HG03378 (cell line): ENCODE measurements around the gene PARP8.
"Not testable (repeated sequence)": the region's sequence is repeated elsewhere in the genome, so short reads cannot be mapped to it uniquely, and the experiment has no call there.

Experiments used
- ATAC-seq: cut with Tn5 transposase; IDR thresholded peaks from one replicate; pipeline ENCODE4 v1.9.1; 2021; ENCODE audit warnings: mild to moderate bottlenecking, moderate library complexity; ENCODE audit not compliant: unreplicated experiment

Gene PARP8, protein sequence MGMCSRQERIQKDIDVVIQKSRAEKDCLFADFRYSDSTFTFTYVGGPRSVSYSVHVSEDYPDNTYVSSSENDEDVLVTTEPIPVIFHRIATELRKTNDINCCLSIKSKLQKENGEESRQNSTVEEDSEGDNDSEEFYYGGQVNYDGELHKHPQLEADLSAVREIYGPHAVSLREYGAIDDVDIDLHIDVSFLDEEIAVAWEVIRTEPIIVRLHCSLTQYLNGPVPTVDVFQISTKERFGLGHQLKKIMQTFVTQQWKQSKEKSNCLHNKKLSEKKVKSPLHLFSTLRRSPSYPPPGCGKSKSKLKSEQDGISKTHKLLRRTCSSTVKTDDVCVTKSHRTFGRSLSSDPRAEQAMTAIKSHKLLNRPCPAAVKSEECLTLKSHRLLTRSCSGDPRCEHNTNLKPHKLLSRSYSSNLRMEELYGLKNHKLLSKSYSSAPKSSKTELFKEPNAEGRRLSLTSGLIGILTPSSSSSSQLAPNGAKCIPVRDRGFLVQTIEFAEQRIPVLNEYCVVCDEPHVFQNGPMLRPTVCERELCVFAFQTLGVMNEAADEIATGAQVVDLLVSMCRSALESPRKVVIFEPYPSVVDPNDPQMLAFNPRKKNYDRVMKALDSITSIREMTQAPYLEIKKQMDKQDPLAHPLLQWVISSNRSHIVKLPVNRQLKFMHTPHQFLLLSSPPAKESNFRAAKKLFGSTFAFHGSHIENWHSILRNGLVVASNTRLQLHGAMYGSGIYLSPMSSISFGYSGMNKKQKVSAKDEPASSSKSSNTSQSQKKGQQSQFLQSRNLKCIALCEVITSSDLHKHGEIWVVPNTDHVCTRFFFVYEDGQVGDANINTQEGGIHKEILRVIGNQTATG

DNA sequence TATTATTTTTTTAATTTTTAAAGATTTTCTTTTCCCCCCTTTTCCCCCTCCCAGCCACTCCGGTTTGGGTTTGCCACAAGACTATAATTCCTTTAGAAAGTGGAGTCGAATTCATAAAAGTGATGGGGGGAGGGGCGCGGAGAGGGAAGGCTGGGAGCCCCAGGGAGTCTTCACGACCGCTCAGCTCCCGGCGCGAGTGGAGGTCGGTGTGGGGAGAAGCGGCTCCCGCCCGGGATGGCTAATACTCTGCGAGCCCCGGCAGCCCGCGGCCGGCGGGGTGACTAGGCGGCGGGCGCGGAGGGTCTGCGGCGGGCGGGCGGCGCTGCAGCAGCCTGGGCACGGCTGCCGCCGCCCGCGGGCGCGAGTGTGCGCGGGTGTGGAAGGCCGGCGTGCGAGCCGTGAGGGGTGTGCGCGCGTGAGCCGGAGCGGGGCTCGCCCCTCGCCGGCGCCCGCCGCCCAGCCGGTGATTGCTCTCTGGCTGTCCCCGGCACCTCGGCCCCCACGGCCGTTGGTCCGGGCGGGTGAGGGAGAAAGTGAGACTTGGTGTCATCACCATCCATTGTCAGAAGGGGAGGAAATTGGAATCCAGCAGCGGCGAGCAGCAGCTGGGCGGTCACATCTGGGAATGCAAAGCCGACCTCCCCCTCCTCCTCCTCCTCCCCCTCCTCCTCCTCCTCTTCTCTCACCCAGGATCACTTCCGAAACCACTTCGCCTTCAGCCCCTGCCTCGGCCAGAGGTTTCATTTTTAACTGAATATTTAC, at the start of gene PARP8:
TSS of gene PARP8 (plus strand) at position 377 of the 762 bp plus-strand sequence. CDS start 459 bp downstream, outside the sequence.
- ATAC-seq, result peak; percentile 33

DNA sequence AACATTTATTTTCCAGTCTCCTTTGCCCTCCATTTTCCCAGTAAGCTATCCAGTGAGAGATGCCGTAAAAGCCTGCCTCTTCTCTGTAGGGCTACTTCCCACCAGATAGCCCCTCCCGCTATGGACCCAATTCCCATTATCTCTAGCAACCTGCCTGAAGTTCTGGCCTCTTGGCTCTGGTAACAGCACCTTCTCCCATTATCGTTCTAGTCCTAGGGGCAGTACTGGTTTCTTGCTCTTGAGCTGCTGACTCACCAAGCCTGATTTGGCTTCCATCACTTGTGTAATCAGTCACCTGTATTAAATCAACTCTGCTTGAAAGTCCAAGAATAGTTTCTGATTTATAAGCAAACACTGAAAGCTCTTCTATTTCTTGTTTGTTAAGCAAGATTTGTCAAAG, 42.8 kb upstream of the PARP8 start:
- ATAC-seq, result no peak

DNA sequence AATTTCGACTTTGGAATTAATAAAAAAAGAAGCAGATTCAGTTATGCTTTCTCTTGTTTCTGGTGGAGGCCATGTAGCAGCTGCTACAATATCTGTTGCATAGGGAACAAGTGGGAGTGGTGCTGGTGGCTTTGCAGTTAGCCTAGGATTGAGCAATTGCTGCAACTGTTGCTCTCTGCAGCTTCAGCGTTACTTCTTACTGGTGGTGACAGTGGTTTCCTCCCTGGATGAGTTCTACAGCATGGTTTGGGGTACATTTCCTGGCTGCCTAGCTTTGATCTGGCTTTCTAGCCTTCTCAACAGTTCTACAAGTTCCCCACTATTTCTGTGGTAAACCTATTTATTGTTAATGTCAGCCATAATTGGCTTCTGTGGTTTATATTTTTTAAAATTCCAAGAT, 31.6 kb upstream of the PARP8 start:
- ATAC-seq, result not testable (repeated sequence)

DNA sequence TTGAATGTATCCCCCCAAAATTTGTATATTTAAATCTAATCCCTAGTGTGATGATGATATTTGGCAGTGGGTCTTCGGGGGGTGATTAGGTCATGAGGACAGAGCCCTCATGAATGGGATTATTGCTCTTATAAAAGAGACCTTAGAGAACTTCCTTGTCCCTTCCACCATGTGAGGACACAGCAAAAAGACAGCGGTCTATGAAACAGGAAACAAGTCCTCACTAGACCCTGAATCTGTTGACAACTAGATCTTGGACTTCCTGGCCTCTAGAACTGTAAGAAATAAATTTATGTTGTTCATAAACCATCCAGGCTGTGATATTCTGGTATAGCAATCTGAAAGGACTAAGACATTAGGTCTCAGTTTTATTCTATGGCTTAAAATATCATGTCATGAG, 28.9 kb upstream of the PARP8 start:
- ATAC-seq, result not testable (repeated sequence)

DNA sequence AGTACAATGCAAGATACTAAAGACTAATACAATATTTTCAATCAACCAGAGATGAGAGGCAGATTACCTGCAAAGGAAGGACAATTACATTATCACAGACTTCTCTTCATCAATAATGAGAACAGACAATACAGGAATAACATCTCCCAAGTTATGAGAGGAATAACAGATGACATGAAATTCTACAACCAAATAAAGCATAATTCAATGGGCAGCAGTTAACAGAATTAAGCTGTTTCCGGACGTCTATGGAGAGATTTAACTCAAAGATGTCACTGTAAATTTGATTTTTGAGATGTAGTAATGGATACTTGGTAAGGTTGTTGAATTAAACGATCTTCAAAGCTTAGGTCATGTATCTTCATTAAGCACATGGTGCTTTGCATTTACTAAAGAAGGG, 19.8 kb upstream of the PARP8 start:
- ATAC-seq, result no peak

DNA sequence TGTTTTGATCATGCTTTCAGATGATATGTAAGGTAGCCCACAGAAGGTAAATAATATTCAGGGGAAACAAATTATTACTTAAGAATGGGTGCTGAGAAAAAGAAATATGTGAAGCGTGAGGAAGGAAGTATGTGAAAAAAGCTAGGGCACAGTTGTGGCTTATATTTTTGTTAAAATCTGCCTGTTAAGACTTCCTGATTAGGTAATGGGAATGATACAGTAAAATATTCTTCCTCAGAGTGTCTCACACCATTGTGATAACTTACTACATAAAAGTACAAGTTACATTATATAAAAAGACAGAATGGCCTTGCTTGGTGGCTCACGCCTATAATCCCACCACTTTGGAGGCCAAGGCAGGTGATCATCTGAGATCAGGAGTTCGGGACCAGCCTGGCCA, 18.7 kb upstream of the PARP8 start:
- ATAC-seq, result no peak

DNA sequence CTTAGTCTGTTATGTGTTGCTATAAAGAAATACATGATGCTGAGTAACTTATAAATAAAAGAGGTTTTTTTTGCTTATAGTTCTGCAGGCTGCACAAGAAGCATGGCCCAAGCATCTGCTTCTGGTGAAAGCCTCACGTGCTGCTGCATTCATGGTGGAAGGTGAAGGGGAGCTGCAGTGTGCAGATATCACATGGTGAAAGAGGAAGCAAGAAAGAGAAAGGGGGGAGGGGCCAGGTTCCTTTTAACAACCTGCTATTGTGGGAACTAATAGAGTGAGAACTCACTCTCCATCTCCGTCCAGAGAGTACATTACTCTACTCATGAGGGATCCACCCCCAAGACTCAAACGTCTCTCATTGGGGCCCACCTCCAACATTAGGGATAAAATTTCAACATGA, 12.5 kb upstream of the PARP8 start:
- peak; percentile 99 for ATAC-seq

DNA sequence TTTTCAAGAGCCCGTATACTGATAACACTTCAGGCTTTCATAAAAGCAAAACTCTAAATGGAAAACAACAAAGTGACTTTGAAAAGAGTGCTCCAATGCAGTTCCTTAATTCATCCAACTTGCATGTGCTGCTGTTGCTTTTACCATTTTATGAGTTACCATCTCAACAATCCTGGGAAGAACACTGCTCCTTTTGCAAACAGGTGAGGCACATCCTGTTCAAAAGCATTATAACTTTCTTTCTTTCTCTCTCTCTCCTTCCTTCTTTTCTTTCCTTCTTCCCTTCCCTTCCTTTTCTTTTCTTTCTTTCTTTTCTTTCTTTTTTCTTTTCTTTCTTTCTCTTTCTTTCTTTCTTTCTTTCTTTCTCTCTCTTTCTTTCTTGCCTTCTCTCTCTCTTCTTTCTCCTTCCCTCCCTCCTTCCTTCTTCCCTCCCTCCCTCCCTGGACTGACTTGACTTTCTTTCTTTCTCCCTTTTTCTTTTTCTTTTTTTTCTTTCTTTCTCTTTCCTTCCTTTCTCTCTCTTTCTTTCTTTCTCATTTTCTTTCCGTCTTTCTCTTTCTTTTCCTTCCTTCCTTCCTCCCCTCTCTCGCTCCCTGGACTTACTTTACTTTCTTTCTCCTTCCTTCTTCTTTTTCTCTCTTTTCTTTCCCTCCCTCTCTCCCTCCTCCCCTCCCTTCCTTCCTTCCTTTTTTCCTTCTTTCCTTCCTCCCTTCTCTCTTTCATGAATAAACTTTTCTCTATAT, 11.2 kb upstream of the PARP8 start:
- no peak for ATAC-seq

DNA sequence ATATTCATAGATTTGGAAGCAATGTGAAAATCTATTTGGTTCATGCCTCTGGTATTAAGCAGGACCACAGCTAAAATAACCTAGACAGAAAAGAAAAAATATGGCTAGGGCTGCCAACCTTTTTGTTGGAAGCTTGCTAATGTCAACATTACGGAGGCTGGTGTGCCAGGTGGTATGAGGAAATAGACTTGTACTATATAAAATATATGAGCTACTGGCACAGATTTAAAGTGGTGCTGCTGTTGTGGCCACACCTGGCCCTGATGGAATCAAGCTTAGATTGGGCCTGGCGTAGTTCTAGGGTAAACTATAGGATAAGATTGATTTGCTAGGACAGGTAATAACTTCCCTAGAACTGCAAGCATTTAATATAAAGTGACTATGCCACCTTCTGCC, 10.6 kb upstream of the PARP8 start:
- no peak for ATAC-seq

DNA sequence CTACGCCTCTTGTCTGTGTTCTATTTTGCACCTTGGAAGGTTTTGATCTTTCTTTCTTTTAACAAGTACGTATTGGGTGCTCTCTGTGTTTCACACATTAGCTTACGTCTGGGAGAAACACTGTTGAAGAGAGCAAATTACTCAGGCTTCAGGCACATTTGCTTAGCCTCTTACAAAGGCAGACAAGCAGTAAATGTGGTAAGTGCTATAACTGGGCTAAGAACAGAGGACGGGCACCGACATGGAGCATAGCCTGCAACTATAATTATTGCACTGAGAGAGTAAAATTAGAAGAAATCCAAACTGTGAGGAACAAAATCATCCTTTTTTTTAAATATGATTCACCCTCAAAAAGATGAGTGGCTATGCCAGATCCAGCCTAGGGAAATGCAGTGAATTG, 9.4 kb upstream of the PARP8 start:
- ATAC-seq, result no peak

DNA sequence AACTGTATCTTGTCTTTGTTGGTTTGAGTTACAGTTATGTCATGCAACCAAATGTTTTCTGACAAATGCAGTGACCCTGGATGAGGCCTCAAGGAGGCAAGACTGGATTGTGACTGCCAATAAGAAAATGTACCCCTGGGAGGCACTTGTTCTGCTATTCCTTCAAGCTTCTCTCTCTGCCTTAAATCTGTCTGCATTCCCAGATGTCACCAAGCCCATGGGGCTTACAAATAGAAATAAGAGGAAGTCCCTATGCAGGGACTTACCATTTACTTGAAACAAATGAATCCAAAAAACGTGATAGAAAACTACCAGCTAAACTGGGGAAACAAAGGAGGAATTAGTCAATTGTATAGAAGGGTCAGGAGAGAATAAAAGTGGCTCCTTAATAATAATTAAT, 8.2 kb upstream of the PARP8 start:
- no peak for ATAC-seq

DNA sequence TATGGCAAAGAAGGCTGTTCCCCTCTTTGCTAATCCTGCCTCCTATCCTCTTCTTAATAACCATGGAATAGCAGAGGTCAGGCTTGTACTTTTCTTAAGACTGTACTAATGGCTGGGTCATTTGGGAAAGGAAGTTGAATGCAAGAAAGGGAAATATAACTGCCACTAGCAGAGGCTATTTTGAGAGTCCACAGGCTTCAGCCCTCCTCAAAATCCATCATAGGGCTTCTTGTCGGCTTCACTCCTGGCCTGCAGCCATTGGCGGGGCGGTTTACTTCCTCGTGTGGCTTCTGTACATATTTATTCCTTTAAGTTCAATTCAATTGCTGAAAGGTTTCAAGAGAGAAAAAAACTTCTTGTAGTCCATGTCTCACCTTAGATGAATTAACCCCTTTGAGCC, 2.8 kb upstream of the PARP8 start:
- no peak for ATAC-seq

DNA sequence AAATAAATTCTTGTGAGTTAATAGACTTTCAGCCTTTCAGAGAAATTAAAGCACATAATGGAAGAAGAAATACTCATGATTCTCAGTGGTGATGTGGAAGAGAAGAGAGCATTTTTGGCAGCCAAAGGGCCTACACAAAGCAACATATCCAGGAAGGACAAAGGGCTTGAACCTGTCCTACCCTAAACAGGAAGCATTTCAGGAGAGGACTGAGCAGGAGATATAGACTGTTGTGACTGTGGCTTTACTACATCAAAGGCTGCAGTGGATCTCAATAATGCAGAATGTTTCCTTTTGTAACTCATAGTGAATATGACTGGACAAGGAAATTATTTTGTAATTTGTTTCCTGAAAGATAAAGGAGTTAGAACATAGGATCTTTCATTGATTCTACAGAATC, 1.3 kb upstream of the PARP8 start:
- ATAC-seq, result no peak

DNA sequence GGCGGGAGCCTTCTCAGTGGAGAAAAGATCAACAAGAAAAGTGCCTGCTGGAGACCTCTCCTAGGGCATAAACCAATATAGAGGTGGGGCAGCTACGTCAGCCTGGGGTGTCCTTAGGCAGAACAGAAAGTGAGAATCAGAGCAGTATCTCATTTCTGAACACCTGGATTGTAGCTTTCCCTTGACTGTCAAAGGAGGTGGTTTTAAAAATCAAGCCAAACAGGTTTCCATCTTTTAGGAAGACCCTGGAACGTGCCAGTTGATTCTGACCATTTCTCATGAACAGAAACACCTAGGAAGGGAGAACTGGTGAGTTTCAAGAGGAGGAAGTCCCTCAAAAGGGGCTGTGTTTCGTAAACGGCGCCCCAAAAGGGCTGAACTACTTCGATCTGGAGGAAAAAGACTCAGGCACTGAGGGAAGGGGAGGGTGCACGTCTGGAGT, 655 bp upstream of the PARP8 start:
- ATAC-seq, result not testable (repeated sequence)

DNA sequence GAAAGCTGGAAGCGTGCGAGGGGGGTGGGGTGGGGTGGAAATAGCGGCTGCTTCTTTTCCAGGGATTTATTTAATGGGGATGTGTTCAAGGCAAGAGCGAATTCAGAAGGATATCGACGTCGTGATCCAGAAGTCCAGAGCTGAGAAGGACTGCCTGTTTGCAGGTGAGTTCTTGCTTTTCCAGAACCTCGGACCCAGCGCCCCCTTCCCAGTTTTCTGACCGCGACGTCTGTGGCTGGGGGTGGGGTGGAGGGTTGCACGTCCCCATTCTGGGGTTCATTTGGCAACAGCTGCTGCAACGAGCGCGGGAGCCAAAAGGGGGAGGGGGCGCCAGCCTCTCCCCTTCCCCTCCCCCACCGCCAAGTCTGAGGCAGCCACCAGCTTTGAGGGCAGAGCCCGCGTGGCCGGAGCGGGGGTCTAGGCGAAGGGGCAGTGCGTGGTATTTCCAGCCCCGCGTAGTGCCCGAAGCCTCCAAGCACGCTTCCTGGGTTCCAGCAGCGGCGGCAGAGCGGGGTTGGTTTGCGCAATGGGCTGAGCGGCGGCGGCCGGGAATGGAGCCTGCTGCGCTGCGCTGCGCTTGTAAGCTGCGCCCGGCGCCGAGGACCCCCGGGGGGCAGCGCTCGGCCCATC, 701 bp downstream of the PARP8 start:
- ATAC-seq, result peak; percentile 46

DNA sequence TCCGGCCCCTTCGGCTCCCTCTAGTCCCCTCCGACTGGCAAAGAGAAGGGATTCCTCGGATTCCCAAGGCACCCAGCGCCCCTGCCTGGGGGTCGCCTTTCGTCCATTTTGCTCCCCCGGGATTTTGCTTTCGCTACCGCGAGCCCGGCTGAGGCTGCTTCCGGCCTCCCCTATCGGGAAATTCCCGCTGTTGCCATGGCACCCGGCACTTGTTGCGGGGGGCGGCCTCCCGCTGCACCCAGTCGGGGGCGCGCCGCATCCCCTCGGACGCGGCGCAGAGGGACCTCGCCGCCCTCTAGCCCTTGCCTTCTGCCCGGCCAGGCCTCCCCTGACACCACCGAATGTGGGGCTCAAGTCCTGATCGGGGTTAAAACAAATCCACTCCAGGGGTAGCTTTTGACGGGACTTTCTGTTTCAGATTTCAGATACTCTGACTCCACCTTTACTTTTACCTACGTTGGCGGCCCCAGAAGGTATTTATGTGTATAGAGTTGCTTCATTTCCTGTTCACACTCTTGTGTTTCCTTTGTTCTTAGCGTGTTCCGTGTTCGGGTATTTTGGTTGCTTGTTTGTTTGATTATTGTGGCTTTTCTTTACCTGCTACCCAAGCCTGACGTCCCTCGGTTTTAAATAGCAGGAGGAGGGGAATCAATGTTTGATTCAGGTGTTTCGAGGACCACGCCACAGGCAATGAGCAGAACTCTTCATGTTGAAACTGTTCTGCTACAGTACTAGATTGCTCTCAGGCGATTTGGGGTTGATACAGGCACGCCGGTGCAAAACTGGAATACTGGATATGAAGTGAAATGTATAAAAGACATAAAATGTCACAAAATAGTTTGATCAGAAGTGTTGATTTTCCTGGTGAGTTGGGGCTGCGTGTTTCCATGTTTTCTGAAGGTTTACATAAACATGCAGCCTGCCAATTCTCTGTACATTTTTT, 1.5 kb downstream of the PARP8 start:
- peak; percentile 86 for ATAC-seq

DNA sequence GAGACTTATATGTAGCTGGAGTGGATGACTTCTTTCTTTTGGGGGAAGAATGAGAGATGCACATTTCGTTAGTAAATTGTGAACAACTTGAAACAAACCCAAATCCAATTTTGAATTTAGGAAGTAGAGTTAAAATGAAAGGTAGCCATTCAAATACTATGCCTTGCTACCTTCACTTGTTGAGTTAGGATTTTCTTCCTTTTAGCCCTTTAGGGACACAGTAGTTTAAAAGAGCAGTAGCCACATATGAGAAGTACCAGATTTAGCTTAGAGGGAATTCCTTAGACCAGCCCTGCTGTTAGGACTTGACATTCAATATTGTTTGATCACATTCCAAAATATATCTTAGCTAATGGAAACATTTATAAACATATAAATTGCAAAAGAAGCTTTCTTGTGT, 2.2 kb downstream of the PARP8 start:
- ATAC-seq, result not testable (repeated sequence)

DNA sequence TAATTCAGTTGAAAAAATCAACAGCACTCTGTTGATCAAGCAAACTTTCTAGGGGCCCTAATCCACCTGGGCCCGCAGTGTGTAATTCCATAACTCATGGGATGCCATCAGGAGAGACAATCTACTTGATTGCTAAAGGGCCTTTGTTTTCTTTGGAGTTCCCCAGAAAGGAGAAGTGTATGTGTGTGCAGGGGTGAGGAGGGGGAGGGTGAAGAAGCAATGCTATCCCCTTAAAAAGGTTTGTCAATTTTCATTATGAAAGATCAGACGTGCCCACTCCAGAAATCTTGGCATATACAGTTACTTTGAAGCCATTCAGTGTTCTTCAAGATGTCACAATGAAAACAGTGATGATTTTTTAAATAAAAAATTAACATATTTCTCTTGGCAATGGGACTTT, 6.2 kb downstream of the PARP8 start:
- no peak for ATAC-seq

DNA sequence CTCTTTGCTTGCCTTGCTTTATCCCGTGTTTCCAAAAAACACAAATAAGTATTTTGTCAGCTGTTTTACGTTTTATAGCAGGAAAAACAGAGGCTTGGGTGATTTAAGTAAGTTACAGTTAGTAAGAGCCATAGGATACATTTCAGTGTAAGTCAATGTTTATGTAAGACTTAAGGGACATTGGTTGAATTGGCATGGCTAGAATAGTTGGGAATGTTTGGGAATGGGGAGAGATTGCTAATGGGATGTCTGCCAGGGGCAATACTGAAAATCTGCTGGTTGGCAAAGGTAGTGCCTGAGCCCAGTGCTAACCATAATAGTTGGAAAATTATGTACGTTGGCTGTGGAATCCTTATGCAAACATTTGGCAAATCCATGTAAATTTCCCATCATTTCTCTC, 7.0 kb downstream of the PARP8 start:
- ATAC-seq, result not testable (repeated sequence)
